Measurements from ENCODE around the gene TMEM253. TPM values are rescaled to one million over a fixed set of nuclear protein-coding genes. Genes with fewer than 3 reads are reported as not detected.

TMEM253 gene
- total RNA-seq, 1 donor from 2014 or later, result not detected

DNA sequence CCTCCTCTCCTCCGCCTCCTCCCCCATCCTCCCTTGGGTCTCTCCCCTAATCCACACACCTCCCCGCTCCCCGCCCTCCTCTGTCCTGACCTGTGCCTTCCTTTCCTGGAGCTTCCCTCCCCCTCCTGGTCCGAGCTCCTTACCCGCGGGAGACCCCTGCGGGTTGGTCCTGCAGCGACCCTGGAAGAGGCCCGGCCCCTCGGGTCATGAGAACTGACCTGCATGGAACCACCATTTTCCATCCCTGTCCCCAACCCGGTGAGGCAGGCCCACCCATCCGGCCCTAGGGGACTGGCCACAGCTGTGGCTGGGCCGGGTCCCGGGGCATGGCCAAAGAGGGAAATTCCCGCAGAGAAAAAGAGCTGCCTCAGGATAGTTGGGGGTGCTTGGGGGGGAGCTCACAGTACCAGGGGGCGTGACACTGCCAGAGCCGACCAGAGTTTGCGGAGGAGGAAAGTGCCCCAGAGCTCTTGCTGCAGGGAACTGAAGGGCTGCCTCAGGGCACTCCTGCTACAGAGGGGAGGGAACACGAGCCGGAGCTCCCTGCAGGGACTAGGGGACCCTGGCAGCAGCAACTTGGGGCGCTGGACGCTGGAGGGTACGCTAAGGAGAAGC, 30.1 kb upstream of the TMEM253 start:
- peak in 1 of 2 donors; percentile 10 for DNase-seq (ENCODE audit: low read depth in 2 of 2)

DNA sequence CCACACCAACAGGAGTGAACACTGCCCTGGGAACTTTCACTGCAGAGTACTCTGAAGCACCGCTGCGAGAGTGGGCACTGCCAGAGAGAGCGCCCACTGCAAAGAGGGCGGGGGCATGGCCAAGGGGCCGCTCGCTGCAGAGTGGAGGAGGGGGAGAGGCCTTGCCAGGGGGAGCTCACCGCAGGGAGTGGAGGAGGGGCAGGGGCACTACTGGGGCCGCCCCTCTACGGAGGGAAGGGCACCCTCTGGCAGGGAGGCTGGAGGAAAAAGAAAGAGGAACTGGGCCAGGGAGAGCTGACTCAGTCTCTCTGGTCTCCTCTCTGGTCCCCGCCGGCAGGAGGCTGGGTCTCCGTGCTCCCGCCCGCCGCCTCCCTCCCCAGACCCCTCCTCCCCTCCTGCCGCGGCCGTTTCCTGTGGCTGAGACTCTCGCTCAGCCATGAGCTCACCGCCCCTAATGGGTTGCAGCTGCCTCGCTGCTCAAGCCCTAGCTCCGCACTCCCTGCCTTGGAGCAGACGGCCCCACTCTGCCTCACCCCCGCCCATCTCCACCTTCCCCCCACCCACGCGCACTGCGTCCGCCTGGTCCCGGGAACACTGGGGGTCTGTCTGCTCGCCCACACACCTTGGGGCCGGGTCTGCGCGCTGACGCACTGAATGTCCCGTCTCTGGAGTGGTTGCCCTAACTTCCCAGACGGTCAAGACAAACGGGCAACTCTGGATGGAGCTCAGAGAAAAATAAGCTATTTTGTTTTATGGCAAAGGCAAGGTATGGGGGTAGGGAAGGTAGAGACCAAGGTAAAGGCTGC, 29.4 kb upstream of the TMEM253 start:
- DNase-seq (ENCODE audit: low read depth in 2 of 2), result peak in 1 of 2 donors; percentile 70

- no peak for DNase-seq (ENCODE audit: low read depth in 2 of 2)
These were observed 28.8 kb upstream of the TMEM253 start for GRCh38 chr14:21072031-21072473.

GRCh38 chr14:21072781-21073339, 28.0 kb upstream of the TMEM253 start:
- no peak for DNase-seq (ENCODE audit: low read depth in 2 of 2)

DNA sequence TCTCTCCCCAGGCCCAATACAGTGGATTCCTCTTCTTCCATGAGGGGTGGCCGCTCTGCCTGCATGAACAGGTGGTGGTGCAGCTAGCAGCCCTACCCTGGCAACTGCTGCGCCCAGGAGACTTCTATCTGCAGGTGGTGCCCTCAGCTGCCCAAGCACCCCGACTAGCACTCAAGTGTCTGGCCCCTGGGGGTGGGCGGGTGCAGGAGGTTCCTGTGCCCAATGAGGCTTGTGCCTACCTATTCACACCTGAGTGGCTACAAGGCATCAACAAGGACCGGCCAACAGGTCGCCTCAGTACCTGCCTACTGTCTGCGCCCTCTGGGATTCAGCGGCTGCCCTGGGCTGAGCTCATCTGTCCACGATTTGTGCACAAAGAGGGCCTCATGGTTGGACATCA, 26.9 kb upstream of the TMEM253 start:
- DNase-seq (ENCODE audit: low read depth in 2 of 2), result no peak

DNA sequence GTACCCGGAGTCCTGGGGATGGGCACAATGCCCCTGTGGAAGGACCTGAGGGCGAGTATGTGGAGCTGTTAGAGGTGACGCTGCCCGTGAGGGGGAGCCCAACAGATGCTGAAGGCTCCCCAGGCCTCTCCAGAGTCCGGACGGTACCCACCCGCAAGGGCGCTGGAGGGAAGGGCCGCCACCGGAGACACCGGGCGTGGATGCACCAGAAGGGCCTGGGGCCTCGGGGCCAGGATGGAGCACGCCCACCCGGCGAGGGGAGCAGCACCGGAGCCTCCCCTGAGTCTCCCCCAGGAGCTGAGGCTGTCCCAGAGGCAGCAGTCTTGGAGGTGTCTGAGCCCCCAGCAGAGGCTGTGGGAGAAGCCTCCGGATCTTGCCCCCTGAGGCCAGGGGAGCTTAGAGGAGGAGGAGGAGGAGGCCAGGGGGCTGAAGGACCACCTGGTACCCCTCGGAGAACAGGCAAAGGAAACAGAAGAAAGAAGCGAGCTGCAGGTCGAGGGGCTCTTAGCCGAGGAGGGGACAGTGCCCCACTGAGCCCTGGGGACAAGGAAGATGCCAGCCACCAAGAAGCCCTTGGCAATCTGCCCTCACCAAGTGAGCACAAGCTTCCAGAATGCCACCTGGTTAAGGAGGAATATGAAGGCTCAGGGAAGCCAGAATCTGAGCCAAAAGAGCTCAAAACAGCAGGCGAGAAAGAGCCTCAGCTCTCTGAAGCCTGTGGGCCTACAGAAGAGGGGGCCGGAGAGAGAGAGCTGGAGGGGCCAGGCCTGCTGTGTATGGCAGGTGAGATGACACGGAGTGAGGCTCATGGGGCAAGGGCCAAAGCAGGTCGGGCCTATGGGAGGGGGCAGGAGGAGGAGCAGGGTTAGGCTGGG, 26.2 kb upstream of the TMEM253 start:
- DNase-seq (ENCODE audit: low read depth in 2 of 2), result no peak

- DNase-seq (ENCODE audit: low read depth in 2 of 2), result no peak
These were observed 25.0 kb upstream of the TMEM253 start for GRCh38 chr14:21075719-21076437.

DNA sequence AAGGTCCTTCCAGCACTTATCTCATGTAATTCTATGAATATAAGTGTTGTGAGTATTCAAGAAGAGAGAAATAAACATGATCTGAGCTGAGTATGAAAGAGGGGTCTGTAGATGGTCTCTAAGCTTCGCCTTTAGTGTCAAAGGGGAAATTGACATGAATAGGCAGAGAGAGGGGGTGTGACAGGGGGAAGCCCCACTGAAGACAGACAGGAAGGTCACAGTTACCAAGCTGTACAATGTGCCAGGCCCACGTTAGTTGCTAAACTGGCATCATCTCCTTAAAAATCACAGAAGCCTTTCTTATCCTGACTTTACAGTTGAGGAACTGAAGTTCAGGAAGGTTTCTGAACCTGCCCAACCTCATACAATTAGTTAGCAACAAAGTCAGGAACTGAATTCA, 23.2 kb upstream of the TMEM253 start:
- DNase-seq (ENCODE audit: low read depth in 2 of 2), result no peak

DNA sequence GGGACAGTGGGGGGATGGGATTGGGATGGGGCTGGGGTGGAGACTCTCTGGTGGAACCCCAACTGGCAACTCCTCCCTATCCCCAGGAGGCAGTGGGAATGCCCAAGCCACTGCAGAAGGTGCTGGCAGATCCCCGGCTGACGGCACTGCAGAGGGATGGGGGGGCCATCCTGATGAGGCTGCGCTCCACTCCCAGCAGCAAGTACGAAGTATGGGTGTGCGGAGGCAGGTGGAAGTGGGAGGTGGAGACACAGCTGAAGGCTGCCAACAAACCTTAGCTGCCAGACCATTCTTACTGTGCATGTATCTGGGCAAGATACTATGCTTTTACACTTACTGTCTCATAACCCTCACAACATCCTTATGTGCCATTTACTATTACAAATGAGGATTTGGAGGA, 22.6 kb upstream of the TMEM253 start:
- no peak for DNase-seq (ENCODE audit: low read depth in 2 of 2)

GRCh38 chr14:21078726-21079125, 22.1 kb upstream of the TMEM253 start:
- no peak for DNase-seq (ENCODE audit: low read depth in 2 of 2)

- DNase-seq (ENCODE audit: low read depth in 2 of 2), result no peak
These were observed 19.2 kb upstream of the TMEM253 start for GRCh38 chr14:21081521-21082142.

GRCh38 chr14:21083565-21084325, 17.1 kb upstream of the TMEM253 start:
- no peak for DNase-seq (ENCODE audit: low read depth in 2 of 2)

DNA sequence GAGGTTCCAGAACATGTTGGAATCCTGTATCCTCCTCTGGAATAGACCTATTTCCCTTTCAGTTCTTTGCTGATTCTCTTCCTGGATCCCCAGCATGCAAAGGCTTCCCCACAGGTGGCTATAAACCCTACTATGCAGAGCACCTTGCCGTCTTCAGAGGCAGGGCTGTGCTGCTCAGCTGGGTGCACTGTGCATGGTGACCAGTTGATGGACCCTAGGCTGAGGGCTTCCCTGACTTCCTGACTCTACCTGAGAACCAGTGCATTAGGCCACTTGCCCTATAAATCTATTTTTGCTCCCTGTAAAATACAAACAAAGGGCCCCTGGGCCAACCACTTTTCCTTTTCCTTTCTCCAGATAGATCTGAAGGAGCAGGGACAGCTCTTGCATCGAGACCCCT, 16.5 kb upstream of the TMEM253 start:
- DNase-seq (ENCODE audit: low read depth in 2 of 2), result no peak

DNA sequence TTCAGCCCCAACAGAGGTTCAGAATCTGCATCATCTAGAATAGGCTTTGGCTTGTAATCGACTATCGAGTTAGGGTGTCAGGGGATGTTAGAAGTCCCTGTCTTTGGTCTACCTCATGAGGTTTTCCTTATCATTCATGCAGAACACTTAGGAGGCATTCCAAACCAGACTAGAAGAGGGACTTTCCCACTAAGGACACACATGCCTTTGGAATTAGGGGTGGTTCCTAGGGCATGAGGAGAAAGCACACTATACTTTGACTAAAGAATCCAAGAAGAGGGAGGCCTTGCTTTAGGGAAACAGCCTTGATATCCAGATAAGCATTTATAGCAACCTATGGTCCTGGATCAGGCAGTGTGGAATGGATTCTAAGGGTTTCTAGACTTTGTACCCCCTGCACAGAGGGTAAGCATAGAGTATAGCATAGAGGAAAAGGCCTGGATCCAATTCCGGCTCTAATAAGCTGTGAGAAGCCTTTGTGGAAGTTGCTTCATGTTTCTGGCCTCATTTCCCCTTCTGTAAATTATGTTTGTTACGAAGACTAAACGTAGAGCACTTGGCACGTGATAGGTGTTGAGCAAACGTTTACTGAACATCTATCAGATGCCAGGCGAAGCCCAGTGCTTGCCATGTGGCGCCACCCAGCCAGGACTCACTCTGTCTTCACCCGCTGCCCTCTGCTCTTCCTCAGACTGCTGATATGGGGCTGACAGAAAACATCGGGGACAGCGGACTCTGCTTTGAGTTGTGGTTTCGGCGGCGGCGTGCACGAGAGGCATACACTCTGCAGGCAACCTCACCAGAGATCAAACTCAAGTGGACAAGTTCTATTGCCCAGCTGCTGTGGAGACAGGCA, 15.6 kb upstream of the TMEM253 start:
- DNase-seq (ENCODE audit: low read depth in 2 of 2), result no peak

GRCh38 chr14:21086908-21087293, 14.0 kb upstream of the TMEM253 start:
- DNase-seq (ENCODE audit: low read depth in 2 of 2), result no peak

GRCh38 chr14:21087294-21088091, 13.4 kb upstream of the TMEM253 start:
- peak; percentile 85 to 91 for DNase-seq (ENCODE audit: low read depth in 2 of 2)

GRCh38 chr14:21088687-21089086, 12.2 kb upstream of the TMEM253 start:
- no peak for DNase-seq (ENCODE audit: low read depth in 2 of 2)

- no peak for DNase-seq (ENCODE audit: low read depth in 2 of 2)
These were observed 11.6 kb upstream of the TMEM253 start for GRCh38 chr14:21089271-21089670.

Measured in dermis microvascular lymphatic vessel endothelial cell (primary cell).